ENCODE data around the gene IQCM. TPM values are rescaled to one million over a fixed set of nuclear protein-coding genes. Genes with fewer than 3 reads are reported as not detected.

Gene IQCM
- polyA plus RNA-seq, 4 donors = not detected

DNA sequence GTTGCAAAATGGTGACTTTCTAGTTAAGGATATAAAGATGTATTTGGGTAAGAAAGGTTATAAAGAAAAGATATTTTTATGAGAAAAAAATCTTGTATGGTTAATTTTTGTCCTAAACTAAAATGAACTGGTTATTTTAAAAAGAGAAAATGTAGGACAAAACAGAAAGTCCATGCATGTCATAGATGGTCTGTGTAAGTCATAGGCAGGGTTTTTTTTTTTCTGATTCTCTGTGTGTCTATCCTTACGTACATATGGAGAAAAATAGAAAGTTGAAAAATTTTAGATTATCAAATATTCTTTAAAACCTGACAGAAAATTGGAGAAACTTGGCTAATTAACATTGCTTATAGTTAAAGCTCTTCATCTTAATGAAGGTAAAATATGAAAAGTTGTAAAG lies 493.4 kb downstream of the IQCM start:
- no peak for DNase-seq (ENCODE audit: low read depth in 4 of 4, low spot score in 3 of 4)

GRCh38 chr4:149321438-149321837 lies 494.2 kb downstream of the IQCM start:
- no peak for DNase-seq (ENCODE audit: low read depth in 4 of 4, low spot score in 3 of 4)

- no peak for DNase-seq (ENCODE audit: low read depth in 4 of 4, low spot score in 3 of 4)
Measured at GRCh38 chr4:149311076-149311475, 504.6 kb downstream of the IQCM start.

GRCh38 chr4:149306537-149306936 lies 509.1 kb downstream of the IQCM start:
- no peak for DNase-seq (ENCODE audit: low read depth in 4 of 4, low spot score in 3 of 4)

Measured in right renal pelvis (tissue), 4 donors.